Transverse colon (tissue), 4 donors: ENCODE results near the gene NKAIN2.

Experiments used
- EP300 ChIP-seq: sonication (generic); formaldehyde crosslinking; IDR thresholded peaks from one replicate; pipeline ENCODE4 v1.6.1; 2017; ENCODE audit warnings: antibody characterized with exemption, low read depth
- POLR2A ChIP-seq: fragments of 450-650 bp; IDR thresholded peaks from one replicate; pipeline ENCODE4 v1.6.1; 2016; ENCODE audit warnings: antibody characterized with exemption, mild to moderate bottlenecking, moderate library complexity
- POLR2AphosphoS5 ChIP-seq, 3 donors: sonication (generic); formaldehyde crosslinking; IDR thresholded peaks; one replicate each; pipeline ENCODE4 v1.6.1; 2016; ENCODE audit warnings: antibody characterized with exemption in 3 of 3
- TF ChIP-seq, protein P1 (sequence below), 5 experiments: fragments of 200-600 bp in 3 of 5; fragments of 450-650 bp in 2 of 5; sonication (generic) in 3 of 5; IDR thresholded peaks; 1 replicate in 2 of 5; 2 replicates in 3 of 5; pipeline ENCODE4 v1.5.1; 2016 to 2017; ENCODE audit warnings: antibody characterized with exemption in 5 of 5, inconsistent platforms in 3 of 5, mild to moderate bottlenecking in 2 of 5, moderate library complexity in 1 of 5

DNA sequence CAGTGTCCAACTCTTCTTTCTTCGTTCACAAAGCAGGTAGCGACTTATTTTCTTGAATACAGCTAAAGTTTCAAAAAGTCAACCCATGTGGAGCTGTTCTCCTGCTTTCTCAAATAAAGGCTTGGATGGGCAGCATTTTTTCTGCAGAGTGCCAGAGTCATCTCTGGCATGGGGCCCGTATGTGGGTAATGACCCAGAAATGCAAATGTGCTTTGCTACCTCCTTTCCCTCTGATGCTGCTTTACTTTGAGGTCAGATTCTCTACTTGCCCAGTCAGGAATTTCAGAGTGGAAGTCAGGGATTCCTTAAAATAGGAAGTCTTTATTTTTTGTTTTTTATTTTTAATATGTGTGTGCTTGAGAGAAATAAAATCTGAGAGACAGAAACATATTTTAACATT lies 4.9 kb downstream of the NKAIN2 start:
- TF ChIP-seq, protein P1, sequence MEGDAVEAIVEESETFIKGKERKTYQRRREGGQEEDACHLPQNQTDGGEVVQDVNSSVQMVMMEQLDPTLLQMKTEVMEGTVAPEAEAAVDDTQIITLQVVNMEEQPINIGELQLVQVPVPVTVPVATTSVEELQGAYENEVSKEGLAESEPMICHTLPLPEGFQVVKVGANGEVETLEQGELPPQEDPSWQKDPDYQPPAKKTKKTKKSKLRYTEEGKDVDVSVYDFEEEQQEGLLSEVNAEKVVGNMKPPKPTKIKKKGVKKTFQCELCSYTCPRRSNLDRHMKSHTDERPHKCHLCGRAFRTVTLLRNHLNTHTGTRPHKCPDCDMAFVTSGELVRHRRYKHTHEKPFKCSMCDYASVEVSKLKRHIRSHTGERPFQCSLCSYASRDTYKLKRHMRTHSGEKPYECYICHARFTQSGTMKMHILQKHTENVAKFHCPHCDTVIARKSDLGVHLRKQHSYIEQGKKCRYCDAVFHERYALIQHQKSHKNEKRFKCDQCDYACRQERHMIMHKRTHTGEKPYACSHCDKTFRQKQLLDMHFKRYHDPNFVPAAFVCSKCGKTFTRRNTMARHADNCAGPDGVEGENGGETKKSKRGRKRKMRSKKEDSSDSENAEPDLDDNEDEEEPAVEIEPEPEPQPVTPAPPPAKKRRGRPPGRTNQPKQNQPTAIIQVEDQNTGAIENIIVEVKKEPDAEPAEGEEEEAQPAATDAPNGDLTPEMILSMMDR (IDR thresholded peaks at IDR 0.05) = no peak
- TF ChIP-seq EP300 (no peak), POLR2AphosphoS5 (IDR thresholded peaks at IDR 0.05) (no peak), POLR2A (no peak)
